GM12878 (cell line): ENCODE data around the gene SUPT7L. TPM values are rescaled to one million over a fixed set of nuclear protein-coding genes. Genes with fewer than 3 reads are reported as not detected.

Experiments used
- BRCA1 ChIP-seq: IDR thresholded peaks from 2 replicates; pipeline ENCODE4 v1.6.1; 2011; ENCODE audit warnings: low read depth, low read length, improper control_type of control experiment
- DPF2 ChIP-seq: fragments of 450-650 bp; IDR thresholded peaks from 2 replicates; pipeline ENCODE4 v1.6.1; 2017; ENCODE audit warnings: mild to moderate bottlenecking
- FOS ChIP-seq: IDR thresholded peaks from 3 replicates; pipeline ENCODE4 v1.6.1; 2011; ENCODE audit warnings: borderline replicate concordance; ENCODE audit not compliant: insufficient read length; ENCODE audit errors: extremely low read depth
- MLLT1 ChIP-seq: fragments of 450-650 bp; IDR thresholded peaks from 2 replicates; pipeline ENCODE4 v1.6.1; 2016; ENCODE audit warnings: mild to moderate bottlenecking
- NR2C2 ChIP-seq: IDR thresholded peaks from 2 replicates; pipeline ENCODE4 v1.6.1; 2011; ENCODE audit warnings: borderline replicate concordance, low read depth; ENCODE audit not compliant: control insufficient read depth, insufficient read length
- RAD51 ChIP-seq: fragments of 450-650 bp; IDR thresholded peaks from 2 replicates; pipeline ENCODE4 v1.6.1; 2016; ENCODE audit warnings: moderate library complexity, mild to moderate bottlenecking, inconsistent platforms
- SMAD1 ChIP-seq: fragments of 450-650 bp; IDR thresholded peaks from 2 replicates; pipeline ENCODE4 v1.6.1; 2018; ENCODE audit warnings: mild to moderate bottlenecking, low read depth; ENCODE audit not compliant: partially characterized antibody
- SMAD5 ChIP-seq: IDR thresholded peaks from 2 replicates; pipeline ENCODE4 v1.6.1; 2016; ENCODE audit warnings: antibody characterized with exemption, low read depth
- TARDBP ChIP-seq: IDR thresholded peaks from 2 replicates; pipeline ENCODE4 v1.6.1; 2016; ENCODE audit warnings: borderline replicate concordance
- ZBED1 ChIP-seq: IDR thresholded peaks from 2 replicates; pipeline ENCODE4 v1.6.1; 2016; ENCODE audit warnings: borderline replicate concordance
- ZNF592 ChIP-seq: fragments of 450-650 bp; IDR thresholded peaks from 2 replicates; pipeline ENCODE4 v1.6.1; 2017; ENCODE audit warnings: mild to moderate bottlenecking, moderate library complexity
- polyA plus RNA-seq, 11 experiments: library from polyadenylated mRNA; depleted of rRNA in 4 of 11; unstranded in 6 of 11; stranded (reverse) in 5 of 11; fragments of >200 nt; fragmentation: Nextera tagmentation in 4 of 11; fragmentation: Illumina TruSeq in 1 of 11; extraction: Ambion mirVana in 4 of 11; extraction: Trizol in 1 of 11; gene quantifications; 1 replicate in 1 of 11; 2 replicates in 10 of 11; pipeline versions ENCODE4 v1.2.1 to v1.2.3, GENCODE V29; 2011 to 2016; ENCODE audit warnings: inconsistent platforms in 2 of 11, missing spikeins in 2 of 11, low read depth in 1 of 11
- total RNA-seq, 4 experiments: library from RNA; depleted of rRNA in 3 of 4; stranded (reverse); fragments of >200 nt in 3 of 4; fragmentation: Illumina TruSeq in 1 of 4; extraction: Trizol in 1 of 4; gene quantifications; 2 replicates each; pipeline versions ENCODE4 v1.2.1 to v1.2.3, GENCODE V29; 2013 to 2021

Gene SUPT7L
- total and polyA plus RNA-seq, 10 of the 15 experiments (the other 5 are each of a cell fraction or from before 2014, with no cell fraction given) = 10.2 to 43.7 (median 21.3) TPM

- TF ChIP-seq RAD51 = peak; percentile 43; the same call in 1 of the 2 replicates
- peak; percentile 59 for TF ChIP-seq NR2C2
- TF ChIP-seq FOS = no peak
- TF ChIP-seq ZBED1 = 0 out of 2 replicates have a peak, but pooled peaks have one; percentile 53
- no peak for TF ChIP-seq ZNF592
- no peak for TF ChIP-seq SMAD1
- peak; percentile 87 for TF ChIP-seq MLLT1
- TF ChIP-seq DPF2 = no peak; the same call in 1 of the 2 replicates
- TF ChIP-seq TARDBP = peak; percentile 41; the same call in 1 of the 2 replicates
- TF ChIP-seq BRCA1 = no peak
- peak; percentile 41; the same call in 1 of the 2 replicates for TF ChIP-seq SMAD5
Measured at GRCh38 chr2:27663285-27664153, at the start of gene SUPT7L, which contains the start of gene SLC4A1AP (continued).
